GM21367 (cell line): ENCODE measurements around the gene MPP3.

ENCODE experiments used
- ATAC-seq: cut with Tn5 transposase; IDR thresholded peaks from one replicate; pipeline ENCODE4 v1.9.1; 2021; ENCODE audit not compliant: unreplicated experiment

MPP3 gene

GRCh38 chr17:43832168-43832975 lies 574 bp downstream of the MPP3 start:
- no peak for ATAC-seq

GRCh38 chr17:43831633-43832032 lies 1.3 kb downstream of the MPP3 start:
- no peak for ATAC-seq

GRCh38 chr17:43830510-43831140 lies 2.3 kb downstream of the MPP3 start:
- ATAC-seq, result no peak

GRCh38 chr17:43829738-43830137 lies 3.2 kb downstream of the MPP3 start:
- ATAC-seq, result no peak

- ATAC-seq, result no peak
These were observed 5.3 kb downstream of the MPP3 start for GRCh38 chr17:43827596-43827995.

- ATAC-seq, result no peak
These were observed 6.7 kb downstream of the MPP3 start for GRCh38 chr17:43826206-43826605.

- ATAC-seq, result no peak
These were observed 7.4 kb downstream of the MPP3 start for GRCh38 chr17:43825567-43825966.

GRCh38 chr17:43823350-43824084 lies 9.4 kb downstream of the MPP3 start:
- ATAC-seq, result no peak

GRCh38 chr17:43822570-43823190 lies 10.3 kb downstream of the MPP3 start:
- no peak for ATAC-seq

- no peak for ATAC-seq
These were observed 12.2 kb downstream of the MPP3 start for GRCh38 chr17:43820759-43821158.

GRCh38 chr17:43818966-43819365 lies 14.0 kb downstream of the MPP3 start:
- no peak for ATAC-seq

- no peak for ATAC-seq
These were observed 15.1 kb downstream of the MPP3 start for GRCh38 chr17:43817826-43818225.

GRCh38 chr17:43816336-43817320 lies 16.3 kb downstream of the MPP3 start:
- ATAC-seq, result no peak

- ATAC-seq, result no peak
These were observed 18.2 kb downstream of the MPP3 start for GRCh38 chr17:43814714-43815113.

GRCh38 chr17:43814026-43814425 lies 18.9 kb downstream of the MPP3 start:
- no peak for ATAC-seq

- ATAC-seq, result no peak
These were observed 19.6 kb downstream of the MPP3 start for GRCh38 chr17:43813386-43813785.

GRCh38 chr17:43812396-43813265 lies 20.3 kb downstream of the MPP3 start:
- ATAC-seq, result no peak

GRCh38 chr17:43810823-43811222 lies 22.1 kb downstream of the MPP3 start:
- no peak for ATAC-seq

- no peak for ATAC-seq
These were observed 22.7 kb downstream of the MPP3 start for GRCh38 chr17:43810226-43810715.
